ENCODE data around the gene RNF112. TPM values are rescaled to one million over a fixed set of nuclear protein-coding genes. Genes with fewer than 3 reads are reported as not detected.
A peak's percentile ranks its signal among the peaks of the same experiment; 100 is the strongest.

Gene RNF112
- total RNA-seq, 2 experiments from 2014 or later, result 0.86 to 0.97 TPM

GRCh38 chr17:19411631-19412030 is 599 bp downstream of the RNF112 start:
- H3K4me1 Mint-ChIP-seq (ENCODE audit: low read depth), result no peaks in the 10 kb centered on the region
- intact Hi-C loops (cut with micrococcal nuclease), result no loop called here
- no peaks in the 10 kb centered on the region for H3K36me3 Mint-ChIP-seq
- CTCF ChIA-PET, result interaction anchor here (1.2 kb wide), 1 partner anchor 49 kb away, joined by 4 read pairs; the partner anchor contains the start of gene B9D1
- no peak overlapping the region for H3K27ac Mint-ChIP-seq
- peaks cover 2% of the 10 kb centered on the region for H3K27me3 Mint-ChIP-seq
- no peak overlapping the region for H3K4me3 Mint-ChIP-seq
- no peaks in the 10 kb centered on the region for H3K9me3 Mint-ChIP-seq
- POLR2A ChIA-PET, result no interaction called here
- DNase-seq, result no peak

GRCh38 chr17:19412510-19412909 is 1.5 kb downstream of the RNF112 start:
- no peak overlapping the region for H3K4me3 Mint-ChIP-seq
- H3K4me1 Mint-ChIP-seq (ENCODE audit: low read depth), result peaks cover 2% of the 10 kb centered on the region
- peaks cover 2% of the 10 kb centered on the region for H3K27me3 Mint-ChIP-seq
- H3K9me3 Mint-ChIP-seq, result no peaks in the 10 kb centered on the region
- POLR2A ChIA-PET, result no interaction called here
- intact Hi-C loops (cut with micrococcal nuclease), result no loop called here
- no peak overlapping the region for H3K27ac Mint-ChIP-seq
- no peaks in the 10 kb centered on the region for H3K36me3 Mint-ChIP-seq
- CTCF ChIA-PET, result no interaction called here
- DNase-seq, result no peak

GRCh38 chr17:19412984-19413383 is 2.0 kb downstream of the RNF112 start:
- no peak overlapping the region for H3K27ac Mint-ChIP-seq
- intact Hi-C loops (cut with micrococcal nuclease), result no loop called here
- peaks cover 7% of the 10 kb centered on the region for H3K4me1 Mint-ChIP-seq (ENCODE audit: low read depth)
- H3K4me3 Mint-ChIP-seq, result no peak overlapping the region
- no peaks in the 10 kb centered on the region for H3K36me3 Mint-ChIP-seq
- no peak for DNase-seq
- ChIA-PET CTCF (no interaction called here), POLR2A (no interaction called here)
- H3K27me3 Mint-ChIP-seq, result peaks cover 2% of the 10 kb centered on the region
- H3K9me3 Mint-ChIP-seq, result no peaks in the 10 kb centered on the region

GRCh38 chr17:19413761-19414160 is 2.7 kb downstream of the RNF112 start:
- CTCF ChIA-PET, result no interaction called here

GRCh38 chr17:19414396-19415280 is 3.6 kb downstream of the RNF112 start:
- no peak overlapping the region for H3K27ac Mint-ChIP-seq
- DNase-seq, result no peak
- peaks cover 17% of the 10 kb centered on the region for H3K4me1 Mint-ChIP-seq (ENCODE audit: low read depth)
- ChIA-PET CTCF (no interaction called here), POLR2A (no interaction called here)
- peaks cover 2% of the 10 kb centered on the region for H3K27me3 Mint-ChIP-seq
- H3K36me3 Mint-ChIP-seq, result no peaks in the 10 kb centered on the region
- intact Hi-C loops (cut with micrococcal nuclease), result no loop called here
- no peak overlapping the region for H3K4me3 Mint-ChIP-seq
- H3K9me3 Mint-ChIP-seq, result no peaks in the 10 kb centered on the region

More at GRCh38 chr17:19413761-19414160, 2.7 kb downstream of the RNF112 start:
- Mint-ChIP-seq H3K27me3 (peaks cover 2% of the 10 kb centered on the region), H3K27ac (no peak overlapping the region), H3K4me3 (no peak overlapping the region), H3K9me3 (no peaks in the 10 kb centered on the region), H3K4me1 (ENCODE audit: low read depth) (peaks cover 15% of the 10 kb centered on the region), H3K36me3 (no peaks in the 10 kb centered on the region)
- no peak for DNase-seq
- intact Hi-C loops (cut with micrococcal nuclease), result no loop called here
- POLR2A ChIA-PET, result no interaction called here

GRCh38 chr17:19415311-19415710 is 4.3 kb downstream of the RNF112 start:
- H3K4me1 Mint-ChIP-seq (ENCODE audit: low read depth), result peaks cover 17% of the 10 kb centered on the region
- CTCF ChIA-PET, result no interaction called here
- intact Hi-C loops (cut with micrococcal nuclease), result no loop called here
- no peaks in the 10 kb centered on the region for H3K36me3 Mint-ChIP-seq
- DNase-seq, result no peak
- H3K27ac Mint-ChIP-seq, result no peak overlapping the region
- POLR2A ChIA-PET, result no interaction called here
- no peak overlapping the region for H3K4me3 Mint-ChIP-seq
- peaks cover 2% of the 10 kb centered on the region for H3K27me3 Mint-ChIP-seq
- no peaks in the 10 kb centered on the region for H3K9me3 Mint-ChIP-seq

- ChIA-PET CTCF (no interaction called here), POLR2A (no interaction called here)
- Mint-ChIP-seq H3K4me3 (no peak overlapping the region), H3K36me3 (no peaks in the 10 kb centered on the region), H3K9me3 (no peaks in the 10 kb centered on the region), H3K27ac (no peak overlapping the region), H3K4me1 (ENCODE audit: low read depth) (peaks cover 17% of the 10 kb centered on the region), H3K27me3 (peaks cover 2% of the 10 kb centered on the region)
- intact Hi-C loops (cut with micrococcal nuclease), result no loop called here
- DNase-seq, result no peak
Measured at GRCh38 chr17:19415806-19416775, 5.1 kb downstream of the RNF112 start.

- intact Hi-C loops (cut with micrococcal nuclease), result no loop called here
- Mint-ChIP-seq H3K27me3 (no peaks in the 10 kb centered on the region), H3K27ac (no peak overlapping the region), H3K36me3 (no peaks in the 10 kb centered on the region), H3K9me3 (no peaks in the 10 kb centered on the region), H3K4me3 (no peak overlapping the region), H3K4me1 (ENCODE audit: low read depth) (peaks cover 17% of the 10 kb centered on the region)
- CTCF ChIA-PET, result interaction anchor here (0.8 to 1.5 kb wide), 2 partner anchors 40 to 55 kb away, joined by 3 to 7 read pairs; partner anchors contain the start of genes B9D1 and MAPK7
- POLR2A ChIA-PET, result interaction anchor here (1.2 kb wide), 1 partner anchor 40 kb away, joined by 3 read pairs; the partner anchor contains the start of gene MAPK7
- no peak for DNase-seq
Measured at GRCh38 chr17:19417611-19418010, 6.6 kb downstream of the RNF112 start.

GRCh38 chr17:19418251-19418992 is 7.4 kb downstream of the RNF112 start:
- Mint-ChIP-seq H3K4me1 (ENCODE audit: low read depth) (peaks cover 17% of the 10 kb centered on the region), H3K27ac (no peak overlapping the region), H3K9me3 (no peaks in the 10 kb centered on the region), H3K4me3 (no peak overlapping the region), H3K36me3 (no peaks in the 10 kb centered on the region), H3K27me3 (peaks cover 4% of the 10 kb centered on the region)
- intact Hi-C loops (cut with micrococcal nuclease), result no loop called here
- POLR2A ChIA-PET, result no interaction called here
- CTCF ChIA-PET, result interaction anchor here (0.8 to 1.5 kb wide), 2 partner anchors 40 to 56 kb away, joined by 3 to 7 read pairs; partner anchors contain the start of genes B9D1 and MAPK7
- peak; percentile 59 for DNase-seq

GRCh38 chr17:19421219-19421618 is 10.2 kb downstream of the RNF112 start:
- no peak for DNase-seq
- ChIA-PET CTCF (no interaction called here), POLR2A (no interaction called here)
- peaks cover 17% of the 10 kb centered on the region for H3K4me1 Mint-ChIP-seq (ENCODE audit: low read depth)
- H3K27me3 Mint-ChIP-seq, result peaks cover 4% of the 10 kb centered on the region
- no peak overlapping the region for H3K4me3 Mint-ChIP-seq
- no peak overlapping the region for H3K27ac Mint-ChIP-seq
- no peaks in the 10 kb centered on the region for H3K9me3 Mint-ChIP-seq
- no peaks in the 10 kb centered on the region for H3K36me3 Mint-ChIP-seq
- intact Hi-C loops (cut with micrococcal nuclease), result no loop called here

- H3K27ac Mint-ChIP-seq, result no peak overlapping the region
- H3K4me3 Mint-ChIP-seq, result no peak overlapping the region
- POLR2A ChIA-PET, result no interaction called here
- intact Hi-C loops (cut with micrococcal nuclease), result no loop called here
- no peaks in the 10 kb centered on the region for H3K36me3 Mint-ChIP-seq
- CTCF ChIA-PET, result no interaction called here
- peaks cover 17% of the 10 kb centered on the region for H3K4me1 Mint-ChIP-seq (ENCODE audit: low read depth)
- DNase-seq, result no peak
- H3K27me3 Mint-ChIP-seq, result peaks cover 4% of the 10 kb centered on the region
- H3K9me3 Mint-ChIP-seq, result no peaks in the 10 kb centered on the region
Measured at GRCh38 chr17:19421926-19422325, 10.9 kb downstream of the RNF112 start.

Data from activated CD4-positive, alpha-beta memory T cell treated with anti-CD3 and anti-CD28 coated beads for 36 hours (primary cell).